ENCODE results near the gene LPO.

Gene LPO

DNA sequence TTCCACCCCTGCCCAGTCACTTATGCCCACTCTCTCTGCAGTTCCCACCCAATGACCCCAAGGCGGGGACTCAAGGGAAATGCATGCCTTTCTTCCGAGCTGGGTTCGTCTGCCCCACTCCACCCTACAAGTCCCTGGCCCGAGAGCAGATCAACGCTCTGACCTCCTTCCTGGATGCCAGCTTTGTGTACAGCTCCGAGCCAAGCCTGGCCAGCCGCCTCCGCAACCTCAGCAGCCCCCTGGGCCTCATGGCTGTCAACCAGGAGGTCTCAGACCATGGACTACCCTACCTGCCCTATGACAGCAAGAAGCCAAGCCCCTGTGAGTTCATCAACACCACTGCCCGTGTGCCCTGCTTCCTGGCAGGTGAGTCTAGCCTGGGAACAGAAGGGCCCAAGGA is 13.8 kb downstream of the LPO start:
- no peak overlapping the region for H3K27ac Mint-ChIP-seq
- H3K4me1 Mint-ChIP-seq = peaks cover 5% of the 10 kb centered on the region
- no peaks in the 10 kb centered on the region for H3K9me3 Mint-ChIP-seq
- no peak overlapping the region for H3K4me3 Mint-ChIP-seq
- peaks cover 91% of the 10 kb centered on the region for H3K27me3 Mint-ChIP-seq (ENCODE audit: low read depth)
- H3K36me3 Mint-ChIP-seq (ENCODE audit: low read depth) = no peaks in the 10 kb centered on the region
- no peak for TF ChIP-seq CTCF (IDR thresholded peaks at IDR 0.05; ENCODE audit: unreplicated experiment in 3 of 3)

DNA sequence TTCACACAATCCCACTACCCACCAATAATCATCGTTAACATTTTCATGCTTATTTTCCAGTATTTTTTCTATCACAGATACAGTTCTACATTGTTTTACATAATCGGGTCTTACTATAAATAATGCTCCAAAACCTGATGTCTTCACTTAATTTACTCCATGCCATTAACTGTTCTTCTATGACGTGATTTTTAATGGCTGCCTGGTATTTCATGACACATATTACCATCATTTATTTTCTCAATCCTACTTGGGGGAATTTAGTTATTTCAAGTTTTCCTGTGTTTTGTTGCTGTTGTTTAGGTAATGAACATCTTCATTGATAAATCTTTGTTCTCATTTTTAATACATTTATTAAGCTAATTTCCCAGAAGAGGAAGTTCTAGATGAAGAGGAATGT is 14.7 kb downstream of the LPO start:
- no peak overlapping the region for H3K4me3 Mint-ChIP-seq
- H3K27ac Mint-ChIP-seq = no peak overlapping the region

GRCh38 chr17:58254803-58255202 is 16.4 kb downstream of the LPO start:
- no peak for TF ChIP-seq CTCF (IDR thresholded peaks at IDR 0.05; ENCODE audit: unreplicated experiment in 3 of 3)
- Mint-ChIP-seq H3K36me3 (ENCODE audit: low read depth) (no peaks in the 10 kb centered on the region), H3K4me3 (no peak overlapping the region), H3K27ac (no peak overlapping the region), H3K9me3 (no peaks in the 10 kb centered on the region), H3K27me3 (ENCODE audit: low read depth) (peaks cover 93% of the 10 kb centered on the region), H3K4me1 (peaks cover 5% of the 10 kb centered on the region)

More for the DNA sequence above, 14.7 kb downstream of the LPO start:
- no peaks in the 10 kb centered on the region for H3K9me3 Mint-ChIP-seq
- no peaks in the 10 kb centered on the region for H3K36me3 Mint-ChIP-seq (ENCODE audit: low read depth)
- H3K4me1 Mint-ChIP-seq = peaks cover 5% of the 10 kb centered on the region
- H3K27me3 Mint-ChIP-seq (ENCODE audit: low read depth) = peaks cover 91% of the 10 kb centered on the region
- TF ChIP-seq CTCF (IDR thresholded peaks at IDR 0.05; ENCODE audit: unreplicated experiment in 3 of 3) = no peak

- TF ChIP-seq CTCF (IDR thresholded peaks at IDR 0.05; ENCODE audit: unreplicated experiment in 3 of 3) = no peak
- H3K27ac Mint-ChIP-seq = no peak overlapping the region
- no peak overlapping the region for H3K4me3 Mint-ChIP-seq
- H3K9me3 Mint-ChIP-seq = no peaks in the 10 kb centered on the region
- no peaks in the 10 kb centered on the region for H3K4me1 Mint-ChIP-seq
- peaks cover 96% of the 10 kb centered on the region for H3K27me3 Mint-ChIP-seq (ENCODE audit: low read depth)
- no peaks in the 10 kb centered on the region for H3K36me3 Mint-ChIP-seq (ENCODE audit: low read depth)
These were observed 23.8 kb downstream of the LPO start for GRCh38 chr17:58262149-58262548.

- no peak overlapping the region for H3K27ac Mint-ChIP-seq
- H3K4me3 Mint-ChIP-seq = no peak overlapping the region
- H3K9me3 Mint-ChIP-seq = no peaks in the 10 kb centered on the region
- no peaks in the 10 kb centered on the region for H3K36me3 Mint-ChIP-seq (ENCODE audit: low read depth)
- H3K4me1 Mint-ChIP-seq = no peaks in the 10 kb centered on the region
- H3K27me3 Mint-ChIP-seq (ENCODE audit: low read depth) = peaks cover 83% of the 10 kb centered on the region
- no peak for TF ChIP-seq CTCF (IDR thresholded peaks at IDR 0.05; ENCODE audit: unreplicated experiment in 3 of 3)
These were observed 25.4 kb downstream of the LPO start for GRCh38 chr17:58263773-58264172.

DNA sequence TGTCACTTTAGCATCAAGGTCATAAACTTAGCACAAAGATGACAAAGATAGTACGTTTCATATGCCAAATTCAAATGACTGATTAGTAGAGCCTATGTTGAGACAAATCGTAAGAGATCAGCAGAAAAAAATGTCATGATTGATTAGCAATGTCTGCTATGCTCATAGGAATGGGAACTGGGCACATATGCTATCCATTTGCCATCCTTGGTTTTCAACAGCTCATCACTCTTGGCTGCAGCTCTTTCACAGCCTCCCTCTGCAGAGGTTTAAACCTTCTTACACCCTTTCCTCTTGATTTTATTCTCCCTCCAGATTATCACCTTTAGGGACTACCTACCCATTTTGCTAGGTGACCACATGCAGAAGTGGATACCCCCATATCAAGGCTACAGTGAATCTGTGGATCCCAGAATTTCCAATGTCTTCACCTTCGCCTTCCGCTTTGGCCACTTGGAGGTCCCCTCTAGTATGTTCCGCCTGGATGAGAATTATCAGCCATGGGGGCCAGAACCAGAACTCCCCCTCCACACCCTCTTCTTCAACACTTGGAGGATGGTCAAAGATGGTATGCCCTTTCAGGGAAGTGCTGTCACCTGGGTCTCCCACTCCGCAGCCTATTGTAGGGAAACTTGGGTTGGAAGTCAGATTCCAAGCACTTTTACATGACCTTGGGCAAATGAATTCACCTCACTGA is 26.2 kb downstream of the LPO start:
- H3K27ac Mint-ChIP-seq = no peak overlapping the region
- no peak overlapping the region for H3K4me3 Mint-ChIP-seq
- no peaks in the 10 kb centered on the region for H3K4me1 Mint-ChIP-seq
- peaks cover 75% of the 10 kb centered on the region for H3K27me3 Mint-ChIP-seq (ENCODE audit: low read depth)
- H3K9me3 Mint-ChIP-seq = no peaks in the 10 kb centered on the region
- no peaks in the 10 kb centered on the region for H3K36me3 Mint-ChIP-seq (ENCODE audit: low read depth)
- TF ChIP-seq CTCF (IDR thresholded peaks at IDR 0.05; ENCODE audit: unreplicated experiment in 3 of 3) = no peak

Data from nephron (organoid).